GM18511 (cell line): ENCODE data around the gene PRDM1.

Experiments
- ATAC-seq: cut with Tn5 transposase; IDR thresholded peaks from one replicate; pipeline ENCODE4 v1.9.1; 2021; ENCODE audit warnings: mild to moderate bottlenecking, moderate library complexity; ENCODE audit not compliant: unreplicated experiment

The PRDM1 gene

GRCh38 chr6:106085984-106086813, at the start of gene PRDM1:
Gene PRDM1 (plus strand): TSS chr6:106086336. CDS start chr6:106086554, 218 bp downstream.
- peak; percentile 75 for ATAC-seq

- no peak for ATAC-seq
Observed at GRCh38 chr6:106037060-106037459, 49.1 kb upstream of the PRDM1 start.

DNA sequence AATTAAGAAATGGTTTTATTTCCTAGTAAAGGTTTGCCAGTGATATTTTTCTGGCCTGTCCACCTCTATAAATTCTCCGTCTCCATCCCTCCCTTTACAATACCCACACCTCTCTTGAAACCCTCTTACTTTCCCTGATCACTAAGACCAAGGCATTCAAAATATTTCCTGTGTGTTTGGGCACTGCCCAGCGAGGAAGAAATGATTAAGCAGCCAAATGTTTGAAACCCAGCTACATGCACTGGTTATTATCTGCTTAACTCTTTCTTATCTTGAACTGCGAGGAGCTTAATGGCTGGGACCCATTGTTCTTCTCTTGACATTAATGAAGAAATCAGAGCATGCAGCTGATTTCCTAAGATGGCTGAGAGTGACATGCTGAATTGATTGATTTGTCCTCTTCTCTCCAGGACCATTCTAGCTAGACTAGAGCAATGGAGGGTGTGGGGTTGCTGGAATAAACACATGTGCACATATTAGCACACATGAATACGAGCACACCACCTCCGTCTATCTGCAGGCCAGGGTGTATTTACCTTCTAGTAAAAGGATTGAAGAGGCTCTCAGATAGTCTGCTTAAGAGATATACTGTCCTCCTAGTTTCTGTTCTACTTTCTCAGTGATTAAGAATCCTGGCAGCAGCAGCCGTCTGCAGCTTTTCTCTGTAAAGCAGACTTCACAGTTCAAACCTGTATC, 46.1 kb upstream of the PRDM1 start:
- ATAC-seq, result no peak

DNA sequence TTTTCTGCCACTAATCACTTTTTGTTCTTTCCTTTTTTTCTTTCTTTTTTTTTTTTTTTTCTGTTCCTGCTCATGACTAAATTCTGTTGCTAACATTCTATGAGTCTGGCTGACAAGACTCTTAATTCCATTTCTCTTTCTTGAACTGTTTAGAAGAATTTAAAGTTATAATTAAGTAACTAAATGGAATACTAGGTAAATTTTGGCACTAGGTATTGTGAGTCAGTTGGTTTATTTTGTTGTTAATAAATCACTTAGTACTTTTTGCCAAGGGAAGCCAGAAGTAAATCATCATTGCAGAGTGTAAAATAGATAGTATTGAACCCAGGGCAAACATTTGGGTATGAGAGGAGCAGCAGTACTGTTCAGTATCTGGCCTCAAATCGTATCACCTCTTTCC, 42.0 kb upstream of the PRDM1 start:
- ATAC-seq, result no peak

GRCh38 chr6:106045077-106045476, 41.1 kb upstream of the PRDM1 start:
- no peak for ATAC-seq

- no peak for ATAC-seq
Observed at GRCh38 chr6:106046116-106046853, 39.9 kb upstream of the PRDM1 start.

- ATAC-seq, result no peak
Observed at GRCh38 chr6:106046854-106047200, 39.3 kb upstream of the PRDM1 start.

- ATAC-seq, result no peak
Observed at GRCh38 chr6:106048336-106048735, 37.8 kb upstream of the PRDM1 start.

GRCh38 chr6:106050538-106050937, 35.6 kb upstream of the PRDM1 start:
- ATAC-seq, result no peak

- no peak for ATAC-seq
Observed at GRCh38 chr6:106051226-106051625, 34.9 kb upstream of the PRDM1 start.

DNA sequence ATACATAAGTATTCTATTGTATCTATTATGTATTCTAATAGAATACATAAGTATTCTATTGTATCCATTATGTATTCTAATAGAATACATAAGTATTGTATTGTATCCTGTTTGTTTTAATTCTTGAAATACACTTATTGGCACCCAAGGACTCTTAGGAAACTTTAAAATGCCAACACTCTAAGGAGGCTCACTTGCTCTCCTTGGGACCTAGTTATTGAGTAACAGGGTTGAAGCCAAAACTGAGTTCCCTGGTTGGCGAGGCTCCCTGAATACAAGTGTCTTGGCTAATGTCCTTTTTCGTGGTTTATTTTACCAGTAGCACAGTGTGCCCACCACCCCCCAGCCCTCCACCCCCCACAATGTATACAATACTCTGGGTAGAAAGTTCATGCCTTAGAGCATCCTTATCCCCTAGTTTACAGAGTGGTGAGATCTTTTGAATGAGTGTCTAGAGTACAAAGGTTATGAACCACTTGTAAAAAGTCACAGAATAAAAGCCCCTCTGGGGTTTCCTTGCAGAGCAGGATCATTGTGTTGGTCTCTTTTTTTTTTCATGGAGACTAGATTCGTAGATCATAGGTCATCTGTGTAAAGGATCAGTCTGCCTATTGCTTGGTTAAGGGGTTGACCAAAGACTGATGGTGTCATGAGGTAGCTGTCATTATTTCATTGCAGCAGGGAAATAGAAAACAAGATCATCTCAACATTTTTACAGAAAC, 32.5 kb upstream of the PRDM1 start:
- ATAC-seq, result no peak

DNA sequence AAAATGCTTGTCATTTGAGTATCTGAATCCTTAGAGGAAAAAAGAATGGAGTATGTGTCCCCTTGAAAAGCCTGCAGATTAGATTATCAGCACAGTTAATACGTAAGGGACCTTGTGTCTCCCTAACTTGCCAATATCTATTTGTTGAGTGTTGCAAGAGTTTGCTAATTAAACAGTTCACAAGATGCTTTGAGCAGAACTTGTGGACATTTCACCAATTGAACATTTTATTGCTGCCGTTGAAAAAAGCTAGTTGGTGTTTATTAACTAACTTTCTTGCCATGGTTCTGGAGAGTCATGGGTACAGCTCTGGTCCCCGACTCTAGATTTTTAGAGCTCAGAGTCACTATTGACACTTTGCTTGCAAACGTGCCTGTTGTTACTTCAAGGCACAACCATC, 30.6 kb upstream of the PRDM1 start:
- ATAC-seq, result no peak

GRCh38 chr6:106056060-106056745, 29.9 kb upstream of the PRDM1 start:
- ATAC-seq, result no peak

- ATAC-seq, result no peak
Observed at GRCh38 chr6:106056746-106057390, 29.3 kb upstream of the PRDM1 start.

- ATAC-seq, result no peak
Observed at GRCh38 chr6:106059331-106059730, 26.8 kb upstream of the PRDM1 start.

- no peak for ATAC-seq
Observed at GRCh38 chr6:106060167-106060566, 26.0 kb upstream of the PRDM1 start.

DNA sequence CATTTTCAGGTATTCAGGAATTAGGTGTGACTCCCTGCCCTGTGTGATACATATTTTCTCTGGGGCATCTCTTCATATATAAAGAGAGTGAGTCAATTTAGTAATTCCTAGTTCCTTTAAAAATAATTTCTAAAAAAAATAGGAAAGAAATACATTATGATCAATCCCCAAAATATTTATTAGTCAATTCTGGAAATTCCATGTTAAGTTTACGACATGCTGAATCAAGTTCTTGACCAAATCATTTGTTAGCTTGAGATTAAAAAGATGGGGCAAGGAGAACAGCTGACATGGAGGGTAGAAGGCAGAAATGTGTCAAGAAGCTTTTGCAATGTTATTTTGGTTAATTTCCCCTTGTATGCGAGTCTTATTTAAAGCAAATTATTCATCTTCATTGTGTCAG, 22.7 kb upstream of the PRDM1 start:
- ATAC-seq, result no peak

- no peak for ATAC-seq
Observed at GRCh38 chr6:106064142-106064541, 22.0 kb upstream of the PRDM1 start.

DNA sequence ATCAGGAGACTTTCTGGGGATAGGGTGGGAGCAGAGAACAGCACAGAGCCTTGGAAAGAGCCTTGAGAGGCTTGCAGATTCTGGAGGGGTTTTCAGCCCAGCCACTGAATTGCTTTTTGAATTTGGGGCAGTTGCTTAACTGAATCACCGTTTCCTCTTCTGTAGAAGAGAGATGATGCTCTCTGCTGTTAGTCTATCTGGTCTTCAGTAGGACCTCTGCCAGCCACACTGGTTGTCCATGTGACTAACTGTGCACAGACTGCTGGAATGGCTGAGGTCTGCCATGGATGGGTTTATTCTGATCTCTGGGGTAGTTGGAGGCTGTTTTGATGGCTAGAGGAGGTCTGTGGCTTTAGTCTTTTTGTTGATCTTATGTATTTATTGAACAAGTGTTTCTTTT, 21.4 kb upstream of the PRDM1 start:
- no peak for ATAC-seq

DNA sequence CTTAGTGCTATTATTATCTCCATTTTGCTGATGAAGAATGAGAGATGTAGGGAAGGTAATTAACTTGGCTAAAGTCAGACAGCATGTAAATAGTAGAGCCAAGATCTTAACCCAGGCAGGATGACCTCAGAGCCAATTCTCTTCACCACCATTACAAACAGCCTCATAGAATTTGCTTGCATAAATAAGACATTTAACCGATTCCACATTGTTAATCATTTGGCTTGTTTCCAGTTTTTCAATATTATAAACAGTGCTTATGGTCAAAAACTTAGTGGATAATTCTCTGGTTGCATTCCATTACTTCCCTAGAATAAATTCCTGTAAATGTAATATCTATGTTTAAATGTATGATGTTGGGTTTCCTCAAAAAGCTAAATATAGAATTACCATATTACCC, 19.1 kb upstream of the PRDM1 start:
- no peak for ATAC-seq
